Skeletal muscle satellite cell (primary cell): ENCODE data around the gene LTBP1.
A peak's percentile ranks its signal among the peaks of the same experiment; 100 is the strongest.

Experiments
- H3K27me3 ChIP-seq: 2 replicates; pipeline ENCODE4 v1.7.0; 2013; ENCODE audit warnings: low read length; ENCODE audit not compliant: control insufficient read depth, insufficient read depth
- H3K36me3 ChIP-seq: 2 replicates; pipeline ENCODE4 v1.7.0; 2013; ENCODE audit warnings: mild to moderate bottlenecking, control low read depth, low read length; ENCODE audit not compliant: insufficient read depth
- H3K4me1 ChIP-seq: 2 replicates; pipeline ENCODE4 v1.7.0; 2013; ENCODE audit warnings: low read length; ENCODE audit not compliant: control insufficient read depth, insufficient read depth
- H3K4me2 ChIP-seq: 2 replicates; pipeline ENCODE4 v1.7.0; 2013; ENCODE audit warnings: mild to moderate bottlenecking, low read length
- H3K4me3 ChIP-seq: 2 replicates; pipeline ENCODE4 v1.7.0; 2013; ENCODE audit warnings: low read length
- H3K9ac ChIP-seq: 2 replicates; pipeline ENCODE4 v1.7.0; 2013; ENCODE audit warnings: mild to moderate bottlenecking, low read depth, low read length, moderate library complexity
- H3K9me3 ChIP-seq: replicated peaks from 2 replicates; pipeline ENCODE4 v1.7.0; 2013; ENCODE audit warnings: mild to moderate bottlenecking, control low read depth, low read length

The LTBP1 gene

GRCh38 chr2:33314541-33314940 lies 367.8 kb downstream of the LTBP1 start:
- Histone ChIP-seq H3K36me3 (peaks cover 46% of the 10 kb centered on the region), H3K4me3 (no peak overlapping the region), H3K9ac (no peak overlapping the region), H3K4me2 (no peak overlapping the region), H3K4me1 (no peaks in the 10 kb centered on the region), H3K27me3 (no peaks in the 10 kb centered on the region), H3K9me3 (no peaks in the 10 kb centered on the region)

DNA sequence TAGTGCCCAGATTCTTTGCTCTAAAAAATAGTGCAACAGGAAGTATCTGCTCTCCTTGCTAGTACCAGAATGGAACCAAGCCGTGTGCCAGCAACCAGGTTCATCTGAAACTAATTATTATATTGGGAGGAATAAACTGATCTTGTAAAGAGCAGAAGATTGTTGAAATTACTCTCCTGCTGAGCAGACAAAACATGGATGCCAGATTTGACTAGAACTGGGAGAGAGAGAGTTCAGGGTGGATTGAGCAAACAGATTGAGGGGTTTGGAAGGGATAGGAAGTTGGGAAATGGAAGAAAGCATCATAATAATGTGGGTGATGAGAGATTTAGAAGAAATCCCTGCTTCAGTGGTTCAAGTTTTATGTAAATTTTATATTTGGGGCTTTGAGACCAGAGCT lies 369.6 kb downstream of the LTBP1 start:
- H3K4me1 ChIP-seq = peaks cover 7% of the 10 kb centered on the region
- H3K4me2 ChIP-seq = no peak overlapping the region
- peaks cover 45% of the 10 kb centered on the region for H3K36me3 ChIP-seq
- no peaks in the 10 kb centered on the region for H3K27me3 ChIP-seq
- H3K4me3 ChIP-seq = no peak overlapping the region
- H3K9me3 ChIP-seq = no peaks in the 10 kb centered on the region
- no peak overlapping the region for H3K9ac ChIP-seq

- Histone ChIP-seq H3K4me1 (peaks cover 18% of the 10 kb centered on the region), H3K4me2 (no peak overlapping the region), H3K9me3 (no peaks in the 10 kb centered on the region), H3K36me3 (peaks cover 48% of the 10 kb centered on the region), H3K4me3 (no peak overlapping the region), H3K27me3 (no peaks in the 10 kb centered on the region), H3K9ac (no peak overlapping the region)
Observed at GRCh38 chr2:33317369-33318007, 370.7 kb downstream of the LTBP1 start.

DNA sequence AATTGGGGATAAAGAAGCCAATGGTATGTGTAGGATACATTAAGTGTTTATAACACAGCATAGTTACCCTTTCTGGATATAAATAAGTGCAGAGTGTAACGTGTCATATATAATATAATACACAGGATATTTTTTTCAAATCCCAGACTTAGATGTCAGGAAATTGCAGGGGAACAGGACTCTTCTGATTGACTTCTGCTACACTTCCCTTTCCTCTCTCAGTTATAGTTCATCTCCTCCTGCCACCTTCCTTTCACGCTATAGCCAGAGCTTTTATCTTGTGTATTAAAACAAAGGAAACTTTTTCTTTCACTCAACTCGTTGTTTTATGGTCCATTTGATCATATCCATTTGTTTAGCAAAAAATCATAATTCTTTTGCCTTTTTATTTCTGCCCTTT lies 371.7 kb downstream of the LTBP1 start:
- no peak overlapping the region for H3K4me3 ChIP-seq
- H3K4me2 ChIP-seq = no peak overlapping the region
- no peaks in the 10 kb centered on the region for H3K9me3 ChIP-seq
- H3K27me3 ChIP-seq = no peaks in the 10 kb centered on the region
- H3K4me1 ChIP-seq = peaks cover 18% of the 10 kb centered on the region
- H3K36me3 ChIP-seq = peaks cover 50% of the 10 kb centered on the region
- H3K9ac ChIP-seq = no peak overlapping the region

- Histone ChIP-seq H3K4me2 (no peak overlapping the region), H3K9ac (no peak overlapping the region)
Observed at GRCh38 chr2:33320573-33320972, 373.8 kb downstream of the LTBP1 start.

GRCh38 chr2:33321236-33321771 lies 374.6 kb downstream of the LTBP1 start:
- H3K4me3 ChIP-seq = no peak overlapping the region
- H3K36me3 ChIP-seq = peaks cover 28% of the 10 kb centered on the region
- no peaks in the 10 kb centered on the region for H3K9me3 ChIP-seq
- H3K4me2 ChIP-seq = peak overlapping the region; percentile 25
- H3K27me3 ChIP-seq = no peaks in the 10 kb centered on the region
- no peak overlapping the region for H3K9ac ChIP-seq
- H3K4me1 ChIP-seq = peaks cover 18% of the 10 kb centered on the region

More at GRCh38 chr2:33320573-33320972, 373.8 kb downstream of the LTBP1 start:
- H3K9me3 ChIP-seq = no peaks in the 10 kb centered on the region
- no peak overlapping the region for H3K4me3 ChIP-seq
- no peaks in the 10 kb centered on the region for H3K27me3 ChIP-seq
- H3K4me1 ChIP-seq = peaks cover 18% of the 10 kb centered on the region
- H3K36me3 ChIP-seq = peaks cover 30% of the 10 kb centered on the region

GRCh38 chr2:33321876-33322483 lies 375.2 kb downstream of the LTBP1 start:
- no peak overlapping the region for H3K9ac ChIP-seq
- H3K4me1 ChIP-seq = peaks cover 18% of the 10 kb centered on the region
- H3K4me3 ChIP-seq = no peak overlapping the region
- peaks cover 25% of the 10 kb centered on the region for H3K36me3 ChIP-seq
- no peaks in the 10 kb centered on the region for H3K27me3 ChIP-seq
- no peaks in the 10 kb centered on the region for H3K9me3 ChIP-seq
- H3K4me2 ChIP-seq = peak overlapping the region; percentile 25

- Histone ChIP-seq H3K4me3 (no peak overlapping the region), H3K4me2 (no peak overlapping the region), H3K9ac (no peak overlapping the region), H3K36me3 (peaks cover 25% of the 10 kb centered on the region), H3K4me1 (peaks cover 18% of the 10 kb centered on the region), H3K27me3 (no peaks in the 10 kb centered on the region), H3K9me3 (no peaks in the 10 kb centered on the region)
Observed at GRCh38 chr2:33322612-33323011, 375.9 kb downstream of the LTBP1 start.

GRCh38 chr2:33323957-33324356 lies 377.2 kb downstream of the LTBP1 start:
- H3K36me3 ChIP-seq = peaks cover 21% of the 10 kb centered on the region
- H3K4me1 ChIP-seq = peaks cover 18% of the 10 kb centered on the region
- H3K9me3 ChIP-seq = no peaks in the 10 kb centered on the region
- no peak overlapping the region for H3K9ac ChIP-seq
- no peak overlapping the region for H3K4me3 ChIP-seq
- H3K27me3 ChIP-seq = no peaks in the 10 kb centered on the region
- no peak overlapping the region for H3K4me2 ChIP-seq

GRCh38 chr2:33326100-33326499 lies 379.3 kb downstream of the LTBP1 start:
- H3K4me1 ChIP-seq = peaks cover 13% of the 10 kb centered on the region
- H3K4me3 ChIP-seq = no peak overlapping the region
- H3K36me3 ChIP-seq = peaks cover 10% of the 10 kb centered on the region
- no peak overlapping the region for H3K9ac ChIP-seq
- H3K4me2 ChIP-seq = no peak overlapping the region
- H3K27me3 ChIP-seq = no peaks in the 10 kb centered on the region
- H3K9me3 ChIP-seq = no peaks in the 10 kb centered on the region

DNA sequence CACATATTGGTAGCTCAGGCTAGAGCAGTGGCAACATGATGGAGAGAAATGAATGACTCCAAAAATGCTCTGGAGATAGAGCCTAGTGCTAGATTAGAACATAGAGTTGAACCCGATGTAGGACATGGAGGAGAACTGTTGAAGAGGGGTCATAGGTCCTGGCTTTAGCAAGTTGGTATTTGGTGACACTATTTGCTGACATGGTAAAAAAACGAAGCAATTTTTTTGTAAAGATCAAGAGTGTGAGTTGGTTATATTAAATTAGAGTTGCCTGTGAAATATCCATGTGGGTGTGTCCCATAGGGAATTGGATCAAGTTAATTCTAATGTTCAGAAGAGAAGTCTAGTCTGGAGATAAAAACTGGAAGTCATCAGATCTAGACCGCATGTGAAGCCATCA lies 386.7 kb downstream of the LTBP1 start:
- H3K4me3 ChIP-seq = no peak overlapping the region
- H3K36me3 ChIP-seq = peaks cover 19% of the 10 kb centered on the region
- H3K9me3 ChIP-seq = no peaks in the 10 kb centered on the region
- H3K9ac ChIP-seq = no peak overlapping the region
- H3K4me1 ChIP-seq = no peaks in the 10 kb centered on the region
- H3K27me3 ChIP-seq = no peaks in the 10 kb centered on the region
- H3K4me2 ChIP-seq = no peak overlapping the region

GRCh38 chr2:33334083-33334482 lies 387.3 kb downstream of the LTBP1 start:
- H3K27me3 ChIP-seq = no peaks in the 10 kb centered on the region
- H3K4me3 ChIP-seq = no peak overlapping the region

More at GRCh38 chr2:33334083-33334482, 387.3 kb downstream of the LTBP1 start:
- H3K4me2 ChIP-seq = no peak overlapping the region
- no peaks in the 10 kb centered on the region for H3K4me1 ChIP-seq
- H3K36me3 ChIP-seq = peaks cover 22% of the 10 kb centered on the region
- H3K9me3 ChIP-seq = no peaks in the 10 kb centered on the region
- H3K9ac ChIP-seq = no peak overlapping the region
